WERI-Rb-1 (cell line): ENCODE measurements around the gene ZFPM1.

ENCODE experiments used
- DNase-seq: peaks from one replicate; pipeline ENCODE4 v3.0.0-alpha.2; 2020
- H3K27ac ChIP-seq: fragments of 250-450 bp; sonication (Bioruptor Pico); 2 replicates; pipeline ENCODE4 v1.5.1; 2020; ENCODE audit warnings: mild to moderate bottlenecking, moderate library complexity
- H3K27me3 ChIP-seq: fragments of 250-450 bp; sonication (Bioruptor Pico); 2 replicates; pipeline ENCODE4 v1.5.1; 2021; ENCODE audit warnings: mild to moderate bottlenecking, low read depth, moderate library complexity; ENCODE audit not compliant: insufficient read depth, severe bottlenecking
- H3K36me3 ChIP-seq: fragments of 250-450 bp; sonication (Bioruptor Pico); 2 replicates; pipeline ENCODE4 v1.5.1; 2020; ENCODE audit warnings: mild to moderate bottlenecking, moderate library complexity
- H3K4me3 ChIP-seq: 2 replicates; pipeline ENCODE4 v1.5.1; 2011; ENCODE audit warnings: low read depth, mild to moderate bottlenecking, control low read depth, low read length
- H3K9me3 ChIP-seq: fragments of 250-450 bp; sonication (Bioruptor Pico); 2 replicates; pipeline ENCODE4 v1.5.1; 2021; ENCODE audit warnings: mild to moderate bottlenecking, moderate library complexity; ENCODE audit not compliant: severe bottlenecking
- CTCF ChIP-seq: IDR thresholded peaks from 2 replicates; pipeline ENCODE4 v1.5.1; 2011; ENCODE audit warnings: low read depth, mild to moderate bottlenecking, control low read depth, inconsistent platforms, low read length

ZFPM1 gene

GRCh38 chr16:88465387-88465983 lies 12.4 kb downstream of the ZFPM1 start:
- H3K27me3 ChIP-seq, result no peaks in the 10 kb centered on the region
- H3K9me3 ChIP-seq, result no peaks in the 10 kb centered on the region
- no peaks in the 10 kb centered on the region for H3K36me3 ChIP-seq
- H3K4me3 ChIP-seq, result no peak overlapping the region
- DNase-seq, result peak; percentile 89
- no peak for TF ChIP-seq CTCF
- peak overlapping the region; percentile 76 for H3K27ac ChIP-seq

GRCh38 chr16:88466175-88466862 lies 13.2 kb downstream of the ZFPM1 start:
- no peak for DNase-seq
- Histone ChIP-seq H3K36me3 (no peaks in the 10 kb centered on the region), H3K4me3 (no peak overlapping the region), H3K27me3 (no peaks in the 10 kb centered on the region), H3K9me3 (no peaks in the 10 kb centered on the region), H3K27ac (peak overlapping the region; percentile 76)
- no peak for TF ChIP-seq CTCF

- Histone ChIP-seq H3K4me3 (no peak overlapping the region), H3K27me3 (no peaks in the 10 kb centered on the region), H3K36me3 (no peaks in the 10 kb centered on the region), H3K9me3 (no peaks in the 10 kb centered on the region), H3K27ac (no peak overlapping the region)
- no peak for TF ChIP-seq CTCF
- DNase-seq, result no peak
Observed at GRCh38 chr16:88466949-88467348, 13.9 kb downstream of the ZFPM1 start.

- no peak for DNase-seq
- no peaks in the 10 kb centered on the region for H3K36me3 ChIP-seq
- TF ChIP-seq CTCF, result no peak
- H3K4me3 ChIP-seq, result no peak overlapping the region
- H3K27ac ChIP-seq, result no peak overlapping the region
- H3K27me3 ChIP-seq, result no peaks in the 10 kb centered on the region
- no peaks in the 10 kb centered on the region for H3K9me3 ChIP-seq
Observed at GRCh38 chr16:88467541-88467944, 14.5 kb downstream of the ZFPM1 start.

GRCh38 chr16:88468275-88469129 lies 15.4 kb downstream of the ZFPM1 start:
- Histone ChIP-seq H3K27ac (no peak overlapping the region), H3K9me3 (no peaks in the 10 kb centered on the region), H3K27me3 (no peaks in the 10 kb centered on the region), H3K36me3 (no peaks in the 10 kb centered on the region), H3K4me3 (no peak overlapping the region)
- no peak for TF ChIP-seq CTCF
- peak; percentile 63 for DNase-seq
